K562 (cell line): ENCODE results near the gene ING1. TPM values are rescaled to one million over a fixed set of nuclear protein-coding genes. Genes with fewer than 3 reads are reported as not detected.

Experiments used
- BCLAF1 ChIP-seq, 2 experiments: fragments of 450-650 bp in 1 of 2; IDR thresholded peaks; 2 replicates each; pipeline ENCODE4 v1.6.1; 2011 to 2017; ENCODE audit warnings: low read depth in 2 of 2, antibody characterized with exemption in 1 of 2, borderline replicate concordance in 1 of 2, low read length in 1 of 2, mild to moderate bottlenecking in 1 of 2, mixed read lengths in 1 of 2; ENCODE audit not compliant: control insufficient read depth in 1 of 2
- CSDE1 ChIP-seq, 2 experiments: fragments of 450-650 bp; IDR thresholded peaks; 2 replicates each; pipeline ENCODE4 v1.6.1; 2016; ENCODE audit warnings: mild to moderate bottlenecking in 1 of 2
- DACH1 ChIP-seq: fragments of 450-650 bp; IDR thresholded peaks from 2 replicates; pipeline ENCODE4 v1.6.1; 2018; ENCODE audit not compliant: partially characterized antibody
- ELF2 ChIP-seq: fragments of 250-450 bp; sonication (Bioruptor Pico); IDR thresholded peaks from 2 replicates; pipeline ENCODE4 v1.5.0; 2021; ENCODE audit warnings: mild to moderate bottlenecking
- FOS ChIP-seq: IDR thresholded peaks from 3 replicates; pipeline ENCODE4 v1.6.1; 2011; ENCODE audit not compliant: insufficient read length; ENCODE audit errors: extremely low read depth
- HCFC1 ChIP-seq: IDR thresholded peaks from 2 replicates; pipeline ENCODE4 v1.6.1; 2012; ENCODE audit warnings: low read depth, low read length, improper control_type of control experiment
- HDAC6 ChIP-seq: IDR thresholded peaks from 2 replicates; pipeline ENCODE4 v1.6.1; 2012; ENCODE audit warnings: low read depth, mild to moderate bottlenecking, control low read depth, inconsistent platforms, low read length, moderate library complexity
- ID3 ChIP-seq, 2 experiments: fragments of 250-450 bp in 1 of 2; fragments of 450-650 bp in 1 of 2; sonication (Bioruptor Pico) in 1 of 2; IDR thresholded peaks; 2 replicates each; pipeline versions ENCODE4 v1.6.1 to v1.8.0; 2016 to 2021; ENCODE audit warnings: mild to moderate bottlenecking in 2 of 2, moderate library complexity in 2 of 2, missing compliant biosample characterization in 1 of 2, missing genetic modification characterization in 1 of 2
- NFYB ChIP-seq: IDR thresholded peaks from 2 replicates; pipeline ENCODE4 v1.6.1; 2011; ENCODE audit warnings: mild to moderate bottlenecking, moderate library complexity; ENCODE audit not compliant: insufficient read length; ENCODE audit errors: extremely low read depth
- UBTF ChIP-seq, 2 experiments: IDR thresholded peaks; 2 replicates each; pipeline ENCODE4 v1.6.1; 2012; ENCODE audit warnings: improper control_type of control experiment in 2 of 2, low read depth in 2 of 2, low read length in 2 of 2, borderline replicate concordance in 1 of 2
- YBX1 ChIP-seq: fragments of 450-650 bp; IDR thresholded peaks from 2 replicates; pipeline ENCODE4 v1.7.1; 2016; ENCODE audit warnings: mild to moderate bottlenecking
- YY1 ChIP-seq, 3 experiments: IDR thresholded peaks; 2 replicates each; pipeline ENCODE4 v1.6.1; 2011; ENCODE audit warnings: low read length in 2 of 3, mild to moderate bottlenecking in 2 of 3, moderate library complexity in 2 of 3, borderline replicate concordance in 1 of 3, control low read depth in 1 of 3, low read depth in 1 of 3; ENCODE audit not compliant: insufficient read depth in 3 of 3, insufficient replicate concordance in 2 of 3, control insufficient read depth in 1 of 3, insufficient read length in 1 of 3; ENCODE audit errors: extremely low read depth in 1 of 3
- ZFP36 ChIP-seq: fragments of 150-350 bp; IDR thresholded peaks from 2 replicates; pipeline ENCODE4 v1.6.1; 2018; ENCODE audit warnings: low read length, low read depth; ENCODE audit not compliant: partially characterized antibody
- ZNF431 ChIP-seq: sonication (generic); formaldehyde crosslinking; IDR thresholded peaks from 2 replicates; pipeline ENCODE4 v1.8.0; 2022; ENCODE audit warnings: mild to moderate bottlenecking, missing genetic modification reagents
- ZNF512 ChIP-seq: IDR thresholded peaks from 2 replicates; pipeline ENCODE4 v1.6.1; 2016; ENCODE audit warnings: missing genetic modification characterization, missing compliant biosample characterization
- ZNF589 ChIP-seq: fragments of 200-800 bp; sonication (Bioruptor generic); IDR thresholded peaks from 2 replicates; pipeline ENCODE4 v1.6.1; 2016; ENCODE audit warnings: low read depth, missing genetic modification characterization, missing compliant biosample characterization
- polyA plus RNA-seq, 8 experiments: library from polyadenylated mRNA; depleted of rRNA in 4 of 8; stranded (reverse) in 5 of 8; unstranded in 3 of 8; fragments of >200 nt; fragmentation: Nextera tagmentation in 2 of 8; fragmentation: Illumina TruSeq in 1 of 8; extraction: Ambion mirVana in 2 of 8; extraction: Trizol in 1 of 8; gene quantifications; 2 replicates each; pipeline versions ENCODE4 v1.2.1 to v1.2.3, GENCODE V29; 2011 to 2014; ENCODE audit warnings: inconsistent platforms in 1 of 8, missing spikeins in 1 of 8
- total RNA-seq, 7 experiments: library from RNA; depleted of rRNA in 6 of 7; stranded (reverse); fragments of >200 nt in 6 of 7; fragmentation: Illumina TruSeq in 2 of 7; extraction: Trizol in 2 of 7; gene quantifications; 2 replicates each; pipeline versions ENCODE4 v1.2.1 to v1.2.3, GENCODE V29; 2011 to 2021; ENCODE audit warnings: low replicate concordance in 1 of 7

The ING1 gene
- total and polyA plus RNA-seq, 9 of the 15 experiments (the other 6 are each of a cell fraction or from before 2014, with no cell fraction given), result 1.0 to 20.1 (median 8.2) TPM

GRCh38 chr13:110714797-110715394 is 1.4 kb downstream of the ING1 start (continued):
- TF ChIP-seq YBX1 (no peak), NFYB (no peak), ZNF512 (tag) (no peak), HCFC1 (no peak), FOS (no peak), DACH1 (no peak), ZNF431 (no peak), ID3 (CRISPR knock-in tag; IDR thresholded peaks at IDR 0.05) (no peak), ID3 (tag; IDR thresholded peaks at IDR 0.05) (peak; percentile 56; the same call in 1 of the 2 replicates), ELF2 (0 out of 2 replicates have a peak, but pooled peaks have one; percentile 33), BCLAF1 (IDR thresholded peaks at IDR 0.05; ENCODE audit: borderline replicate concordance in 1 of 2, control insufficient read depth in 1 of 2, low read depth in 2 of 2, low read length in 1 of 2) (0 out of 4 replicates have a peak, but pooled peaks of 1 of the 2 experiments have one; percentile 40), HDAC6 (0 out of 2 replicates have a peak, but pooled peaks have one; percentile 70), YY1 (IDR thresholded peaks at IDR 0.05; ENCODE audit: borderline replicate concordance in 1 of 3, control insufficient read depth in 1 of 3, extremely low read depth in 1 of 3, insufficient read depth in 3 of 3, insufficient read length in 1 of 3, insufficient replicate concordance in 2 of 3, low read depth in 1 of 3, low read length in 2 of 3) (peak in 1 of 3 experiments; percentile 45), CSDE1 (IDR thresholded peaks at IDR 0.05) (peak in 1 of 2 experiments; percentile 67; a peak in 2 of 4 replicates), UBTF (IDR thresholded peaks at IDR 0.05; ENCODE audit: borderline replicate concordance in 1 of 2, low read depth in 2 of 2, low read length in 2 of 2) (peak; percentile 39 to 69; a peak in 1 of 4 replicates), ZNF589 (CRISPR knock-in tag) (no peak), ZFP36 (peak; percentile 68)
